Measurements from ENCODE around the gene AUH. TPM values are rescaled to one million over a fixed set of nuclear protein-coding genes. Genes with fewer than 3 reads are reported as not detected.
A peak's percentile ranks its signal among the peaks of the same experiment; 100 is the strongest.

Gene AUH
- total and polyA plus RNA-seq, 9 of the 15 experiments (the other 6 are each of a cell fraction or from before 2014, with no cell fraction given), result 3.4 to 29.0 (median 10.1) TPM

- intact Hi-C loops (cut with micrococcal nuclease), result no loop called here
- H4K20me1 ChIP-seq (replicated peaks; ENCODE audit: control insufficient read depth, insufficient read depth, low read length), result no peaks in the 10 kb centered on the region
- no peak overlapping the region for H3K4me2 ChIP-seq (ENCODE audit: insufficient read depth, low read length)
- H3K4me3 ChIP-seq, result no peak overlapping the region
- no peaks in the 10 kb centered on the region for H3K9me3 ChIP-seq (replicated peaks; ENCODE audit: control insufficient read depth, insufficient read depth, low read depth, low read length)
- ATAC-seq (no peak), FAIRE-seq (peak; percentile 48), DNase-seq (ENCODE audit: extremely low read depth in 1 of 4, low spot score in 3 of 4) (no peak)
- no peaks in the 10 kb centered on the region for H3K36me3 ChIP-seq (ENCODE audit: control insufficient read depth, insufficient read depth, low read length)
- WGBS (ENCODE audit: insufficient coverage, low coverage, missing lambda C conversion rate), result 55% methylated on average over 4 of the region's 4 CpGs
- no peak overlapping the region for H3K9ac ChIP-seq (ENCODE audit: insufficient read depth in 1 of 2, low read depth in 2 of 2, low read length in 2 of 2)
- H2AFZ ChIP-seq (ENCODE audit: low read depth, low read length), result no peak overlapping the region
- no TSS peak for BruUV-seq (replicated peaks)
- in situ Hi-C loops (cut with MboI), result no loop called here
- no peaks in the 10 kb centered on the region for H3K9me1 ChIP-seq (ENCODE audit: control insufficient read depth, insufficient read depth, low read length)
- H3K27ac ChIP-seq (ENCODE audit: extremely low read depth, low read depth, low read length), result no peak overlapping the region
- no peaks in the 10 kb centered on the region for H3K27me3 ChIP-seq (ENCODE audit: control insufficient read depth in 2 of 2, insufficient read depth in 2 of 2, low read length in 2 of 2)
- no peaks in the 10 kb centered on the region for H3K4me1 ChIP-seq (replicated peaks in 1 of 2; ENCODE audit: control insufficient read depth in 2 of 2, insufficient read depth in 2 of 2, low read length in 2 of 2)
- CTCF ChIA-PET (ENCODE audit: low intra/inter-chr PET ratio), result no interaction called here
- no peaks in the 10 kb centered on the region for H3K79me2 ChIP-seq (ENCODE audit: control insufficient read depth, insufficient read depth, low read length)
- POLR2A ChIA-PET, result interaction anchor here (0.9 kb wide), 1 partner anchor 976 kb away, joined by 3 read pairs; no protein-coding TSS in a partner anchor
- TF ChIP-seq HINFP (tag; conservative IDR thresholded peaks at IDR 0.05; ENCODE audit: low read depth) (no peak), SNIP1 (IDR thresholded peaks at IDR 0.05; ENCODE audit: low read depth) (no peak), RFX5 (IDR thresholded peaks at IDR 0.05; ENCODE audit: low read depth, low read length) (no peak), E2F8 (IDR thresholded peaks at IDR 0.05; ENCODE audit: low read depth, partially characterized antibody) (no peak), SAP30 (IDR thresholded peaks at IDR 0.05; ENCODE audit: borderline replicate concordance, insufficient read depth, low read depth, low read length, poor library complexity, severe bottlenecking) (no peak), ZNF232 (CRISPR knock-in tag; IDR thresholded peaks at IDR 0.05) (no peak), NCOA4 (IDR thresholded peaks at IDR 0.05; ENCODE audit: partially characterized antibody) (no peak), NONO (IDR thresholded peaks at IDR 0.05; ENCODE audit: low read depth in 2 of 2, low read length in 1 of 2) (no peak), PHF20 (IDR thresholded peaks at IDR 0.05; ENCODE audit: partially characterized antibody) (no peak), CBX8 (IDR thresholded peaks at IDR 0.05; ENCODE audit: borderline replicate concordance, extremely low read depth, low read depth, low read length, poor library complexity, severe bottlenecking) (no peak), ZFPM2 (CRISPR knock-in tag; IDR thresholded peaks at IDR 0.05) (no peak), ZNF408 (CRISPR knock-in tag; IDR thresholded peaks at IDR 0.05; ENCODE audit: low read depth) (no peak), RB1 (IDR thresholded peaks at IDR 0.05; ENCODE audit: low read depth) (no peak), ATF7 (IDR thresholded peaks at IDR 0.05) (no peak), FOXM1 (IDR thresholded peaks at IDR 0.05; ENCODE audit: low read depth) (no peak), FOXM1 (CRISPR knock-in tag; IDR thresholded peaks at IDR 0.05; ENCODE audit: low read depth) (no peak), THAP7 (CRISPR knock-in tag; IDR thresholded peaks at IDR 0.05) (no peak), ELF2 (CRISPR knock-in tag; IDR thresholded peaks at IDR 0.05) (no peak), HDAC3 (IDR thresholded peaks at IDR 0.05; ENCODE audit: borderline replicate concordance, partially characterized antibody) (no peak)
Measured at GRCh38 chr9:91220021-91220420, 141.7 kb downstream of the AUH start.

Measured in K562 (cell line).